ENCODE data around the gene DTNA.
A peak's percentile ranks its signal among the peaks of the same experiment; 100 is the strongest.

The DTNA gene

GRCh38 chr18:34772887-34773286 lies 62.8 kb downstream of the DTNA start:
- DNase-seq (ENCODE audit: low spot score): no peak

- no peak for DNase-seq (ENCODE audit: low spot score)
These were observed 63.3 kb downstream of the DTNA start for GRCh38 chr18:34773378-34773777.

GRCh38 chr18:34773961-34774766 lies 64.1 kb downstream of the DTNA start:
- DNase-seq (ENCODE audit: low spot score): no peak

- no peak for DNase-seq (ENCODE audit: low spot score)
These were observed 65.4 kb downstream of the DTNA start for GRCh38 chr18:34775461-34775860.

- no peak for DNase-seq (ENCODE audit: low spot score)
These were observed 69.0 kb downstream of the DTNA start for GRCh38 chr18:34779112-34779511.

- DNase-seq (ENCODE audit: low spot score): no peak
These were observed 70.8 kb downstream of the DTNA start for GRCh38 chr18:34780856-34781255.

GRCh38 chr18:34783501-34783900 lies 73.4 kb downstream of the DTNA start:
- DNase-seq (ENCODE audit: low spot score): no peak

GRCh38 chr18:34786162-34786741 lies 76.2 kb downstream of the DTNA start:
- DNase-seq (ENCODE audit: low spot score): no peak

GRCh38 chr18:34787931-34788532 lies 77.9 kb downstream of the DTNA start:
- DNase-seq (ENCODE audit: low spot score): peak; percentile 78

- no peak for DNase-seq (ENCODE audit: low spot score)
These were observed 79.8 kb downstream of the DTNA start for GRCh38 chr18:34789768-34790344.

- no peak for DNase-seq (ENCODE audit: low spot score)
These were observed 84.2 kb downstream of the DTNA start for GRCh38 chr18:34794348-34794747.

- no peak for DNase-seq (ENCODE audit: low spot score)
These were observed 85.1 kb downstream of the DTNA start for GRCh38 chr18:34795070-34795732.

- DNase-seq (ENCODE audit: low spot score): no peak
These were observed 86.0 kb downstream of the DTNA start for GRCh38 chr18:34796035-34796657.

- no peak for DNase-seq (ENCODE audit: low spot score)
These were observed 89.2 kb downstream of the DTNA start for GRCh38 chr18:34799291-34799690.

GRCh38 chr18:34800381-34800780 lies 90.3 kb downstream of the DTNA start:
- DNase-seq (ENCODE audit: low spot score): no peak

GRCh38 chr18:34801774-34802173 lies 91.7 kb downstream of the DTNA start:
- no peak for DNase-seq (ENCODE audit: low spot score)

GRCh38 chr18:34802959-34803358 lies 92.9 kb downstream of the DTNA start:
- DNase-seq (ENCODE audit: low spot score): no peak

- no peak for DNase-seq (ENCODE audit: low spot score)
These were observed 93.8 kb downstream of the DTNA start for GRCh38 chr18:34803877-34804400.

- DNase-seq (ENCODE audit: low spot score): no peak
These were observed 95.2 kb downstream of the DTNA start for GRCh38 chr18:34805103-34805877.

- no peak for DNase-seq (ENCODE audit: low spot score)
These were observed 95.8 kb downstream of the DTNA start for GRCh38 chr18:34805878-34806351.

GRCh38 chr18:34806527-34806926 lies 96.4 kb downstream of the DTNA start:
- DNase-seq (ENCODE audit: low spot score): no peak

Measured in LoVo (cell line).